Left ventricle myocardium superior (tissue), 1 donor: ENCODE results near the gene RNF17. TPM values are rescaled to one million over a fixed set of nuclear protein-coding genes. Genes with fewer than 3 reads are reported as not detected.
"Not testable (repeated sequence)": the region's sequence is repeated elsewhere in the genome, so short reads cannot be mapped to it uniquely, and the experiment has no call there.

ENCODE experiments used
- ATAC-seq: fragments of 200-7000 bp; cut with Tn5 transposase; one replicate; pipeline ENCODE4 v1.9.1; 2020; ENCODE audit warnings: mild to moderate bottlenecking, moderate library complexity
- DNase-seq: peaks from one replicate; pipeline ENCODE4 v3.0.0-alpha.2; 2020
- intact Hi-C: fragments of 100-400 bp; cut with micrococcal nuclease; formaldehyde crosslinking; loops from one replicate; pipeline ENCODE4 v1.11.0; 2022
- total RNA-seq: library from RNA; stranded (reverse); fragmentation: NEBNext Ultra II Directional; extraction: Animal tissue kit (Norgen Biotek cat#: 25700); gene quantifications from one replicate; pipeline ENCODE4 v1.2.1, GENCODE V29; 2021
- donor health status: DM: no; HTN: yes; CAD: no; lungs with severe emphysema.

The RNF17 gene
- total RNA-seq, 1 donor from 2014 or later, result not detected

GRCh38 chr13:24741016-24741662 lies 22.8 kb upstream of the RNF17 start:
- DNase-seq, result no peak
- ATAC-seq, result no peak
- intact Hi-C loops, result no loop called here

DNA sequence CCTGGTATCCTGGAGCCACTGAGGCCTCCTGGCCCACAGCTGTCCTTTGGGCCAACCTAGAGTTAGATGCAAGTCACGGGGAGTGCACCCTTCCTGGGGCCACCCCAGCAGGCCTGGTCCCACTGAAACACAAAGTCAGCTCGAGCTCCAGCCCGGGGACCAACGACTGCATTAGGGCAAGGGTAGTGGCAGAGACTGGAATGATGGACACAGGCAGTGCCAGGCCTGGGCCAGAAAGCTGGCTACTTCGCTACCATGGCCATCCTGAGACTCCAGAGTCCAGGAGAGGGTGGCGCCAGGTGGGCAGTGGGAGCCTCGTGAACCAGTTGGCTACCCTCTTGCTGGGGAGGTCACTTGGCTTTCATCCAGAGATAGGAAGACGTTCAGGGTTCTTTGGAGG lies 22.2 kb upstream of the RNF17 start:
- intact Hi-C loops, result no loop called here
- DNase-seq, result no peak
- no peak for ATAC-seq

DNA sequence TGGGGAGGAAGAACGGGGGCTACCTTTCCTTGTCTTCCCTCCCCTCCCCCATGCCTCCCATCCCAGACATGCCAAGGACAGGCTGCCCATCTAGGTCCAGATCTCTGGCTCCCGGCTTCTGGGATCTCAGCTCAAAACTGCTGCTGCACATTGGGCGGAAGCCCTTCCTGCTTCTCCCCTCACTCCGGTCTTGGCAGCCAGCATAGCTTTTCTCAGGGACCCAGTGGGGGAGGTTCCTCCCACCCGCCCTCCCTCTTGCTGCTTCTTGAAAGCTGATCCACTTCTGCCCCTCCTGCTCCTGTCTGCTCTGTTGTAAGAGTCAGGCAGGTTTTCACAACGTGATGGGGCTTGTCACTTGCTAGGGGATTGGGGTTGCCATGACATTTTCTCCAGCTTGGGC lies 21.7 kb upstream of the RNF17 start:
- intact Hi-C loops, result no loop called here
- ATAC-seq (no peak), DNase-seq (no peak)

DNA sequence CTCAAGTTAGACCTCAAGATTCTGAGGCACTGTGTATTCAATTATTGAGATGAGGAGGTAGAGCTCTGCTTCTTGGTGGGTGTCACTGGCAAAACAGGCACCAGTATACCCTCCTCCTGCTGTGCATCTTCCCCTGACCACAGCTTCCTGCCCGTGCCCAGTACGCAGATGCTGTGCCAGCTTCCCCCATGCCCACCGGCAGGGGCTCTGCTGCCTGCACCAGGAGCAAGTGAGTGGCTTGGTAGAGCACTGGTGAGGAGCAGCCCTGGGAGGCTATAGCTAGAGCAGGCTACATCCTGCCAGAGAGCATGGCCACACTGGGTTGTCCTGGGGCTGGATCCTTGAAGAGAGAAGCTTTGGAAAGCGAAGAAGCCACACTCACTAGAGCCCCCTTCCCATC lies 21.0 kb upstream of the RNF17 start:
- ATAC-seq (no peak), DNase-seq (no peak)
- intact Hi-C loops, result no loop called here

DNA sequence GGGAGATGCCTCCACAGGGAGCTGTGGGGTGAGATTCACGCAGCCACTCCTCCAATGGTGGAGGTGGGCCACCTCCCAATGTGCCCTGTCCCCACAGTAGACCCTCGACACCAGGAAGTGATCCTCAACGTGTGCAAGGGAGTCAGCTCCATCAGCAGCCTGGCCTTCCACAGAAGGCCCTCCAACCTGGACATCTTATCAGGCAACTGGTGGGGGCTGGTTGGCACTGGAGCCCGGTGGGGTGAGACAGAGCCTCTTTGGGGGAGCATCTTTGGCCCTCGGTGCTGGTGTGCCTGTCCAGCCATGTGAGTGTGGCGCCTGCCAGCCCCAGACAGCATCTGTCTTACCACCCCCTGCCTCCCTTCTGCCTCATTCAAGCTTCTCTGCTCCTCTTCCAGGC lies 19.7 kb upstream of the RNF17 start:
- intact Hi-C loops, result no loop called here
- ATAC-seq, result no peak
- no peak for DNase-seq

- DNase-seq (no peak), ATAC-seq (no peak)
- intact Hi-C loops, result no loop called here
Observed at GRCh38 chr13:24745516-24745860, 18.5 kb upstream of the RNF17 start.

- ATAC-seq, result no peak
- no peak for DNase-seq
- intact Hi-C loops, result no loop called here
Observed at GRCh38 chr13:24745861-24746617, 17.9 kb upstream of the RNF17 start.

DNA sequence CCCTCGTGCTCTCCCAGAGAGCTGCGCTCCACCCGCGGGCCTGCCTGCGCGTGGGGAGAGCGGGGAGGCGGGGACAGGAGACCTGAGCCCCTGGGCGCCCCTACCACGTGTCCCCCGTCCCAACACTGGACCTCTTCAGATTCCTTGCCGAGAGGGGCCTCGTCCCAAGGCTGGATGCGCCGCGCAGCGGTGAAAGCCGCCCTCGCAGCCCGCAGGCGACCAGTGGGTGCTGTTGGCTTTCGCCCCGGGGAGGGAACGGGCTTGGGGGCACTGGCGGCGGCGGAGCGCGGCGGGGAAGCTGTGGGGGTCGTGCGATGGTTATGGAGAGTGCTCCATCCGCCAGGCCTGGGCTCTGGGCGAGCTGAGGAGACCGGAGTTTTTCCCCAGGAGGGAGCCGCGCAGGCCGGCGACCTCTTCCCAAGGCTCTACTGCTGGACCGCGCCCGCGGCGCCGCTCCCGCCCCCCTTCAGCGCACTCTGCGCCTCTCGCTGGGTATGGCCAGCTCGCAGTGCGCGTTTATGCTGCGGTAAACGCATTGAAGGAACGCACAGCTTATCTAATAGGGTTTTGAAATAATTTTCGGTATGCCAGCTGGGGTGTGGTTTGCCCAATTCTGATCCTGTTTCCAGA lies 17.2 kb upstream of the RNF17 start:
- intact Hi-C loops, result no loop called here
- ATAC-seq (peak; percentile 43), DNase-seq (no peak)

GRCh38 chr13:24747248-24748060 lies 16.5 kb upstream of the RNF17 start:
- ATAC-seq (peak; percentile 34), DNase-seq (no peak)
- intact Hi-C loops, result no loop called here

DNA sequence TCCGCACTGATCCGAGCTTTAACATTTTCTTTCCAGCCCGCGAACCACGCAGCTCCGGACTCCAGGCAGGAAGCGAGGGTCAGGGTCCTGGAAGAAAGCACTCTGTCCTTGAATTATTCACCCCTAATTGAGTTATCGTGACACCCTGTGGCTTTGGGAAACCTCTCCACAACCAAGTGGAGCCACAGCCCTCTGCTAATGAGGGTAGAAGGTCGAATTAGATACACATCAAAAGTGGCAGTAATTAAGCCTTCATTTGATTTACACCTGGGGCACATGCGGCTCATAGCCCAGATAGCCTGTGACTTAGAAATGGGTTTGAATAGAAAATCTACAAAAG lies 15.9 kb upstream of the RNF17 start:
- intact Hi-C loops, result no loop called here
- ATAC-seq (no peak), DNase-seq (no peak)

DNA sequence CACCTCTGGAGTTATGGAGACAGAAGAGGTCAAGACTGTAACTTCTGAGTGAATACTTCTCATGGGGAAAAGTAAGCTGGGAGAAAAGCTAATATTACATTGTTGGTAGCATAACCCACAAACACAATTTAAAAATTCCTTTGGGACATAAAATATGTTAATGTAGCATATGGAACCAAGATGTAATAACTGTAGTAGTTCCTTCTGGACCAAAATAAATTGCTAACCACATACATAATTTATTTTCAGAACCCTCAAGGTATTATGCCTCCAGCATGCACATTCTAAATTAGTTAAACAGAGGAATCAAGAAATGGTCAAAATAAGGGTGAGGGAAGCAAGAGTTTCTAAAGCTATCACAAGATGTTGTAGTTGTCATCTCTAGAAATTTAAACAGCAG lies 4.8 kb upstream of the RNF17 start:
- ATAC-seq (no peak), DNase-seq (no peak)
- intact Hi-C loops, result no loop called here

GRCh38 chr13:24764276-24764630 lies 284 bp downstream of the RNF17 start:
- no peak for DNase-seq
- intact Hi-C loops, result no loop called here
- ATAC-seq, result no peak

GRCh38 chr13:24777171-24777570 lies 13.2 kb downstream of the RNF17 start:
- intact Hi-C loops, result no loop called here
- no peak for DNase-seq
- ATAC-seq, result no peak

DNA sequence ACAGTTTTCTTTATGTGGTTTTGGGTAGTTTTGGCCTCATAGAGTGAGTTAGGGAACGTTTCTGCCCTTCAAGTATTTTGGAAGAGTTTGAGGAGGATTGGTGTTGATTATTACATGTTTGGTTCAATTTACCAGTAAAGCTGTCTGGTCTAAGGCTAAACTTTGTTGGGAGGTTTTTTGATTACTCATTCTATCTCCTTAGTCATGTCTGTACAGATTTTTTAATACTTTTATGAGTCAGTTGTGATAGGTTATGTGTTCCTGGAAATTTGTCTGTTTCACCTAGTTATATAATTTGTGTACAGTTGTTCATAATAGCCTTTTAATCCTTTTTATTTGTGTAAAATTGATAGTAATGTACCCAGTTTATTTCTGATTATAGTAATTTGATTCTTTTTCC lies 20.4 kb downstream of the RNF17 start:
- DNase-seq (no peak), ATAC-seq (no peak)
- intact Hi-C loops, result no loop called here

DNA sequence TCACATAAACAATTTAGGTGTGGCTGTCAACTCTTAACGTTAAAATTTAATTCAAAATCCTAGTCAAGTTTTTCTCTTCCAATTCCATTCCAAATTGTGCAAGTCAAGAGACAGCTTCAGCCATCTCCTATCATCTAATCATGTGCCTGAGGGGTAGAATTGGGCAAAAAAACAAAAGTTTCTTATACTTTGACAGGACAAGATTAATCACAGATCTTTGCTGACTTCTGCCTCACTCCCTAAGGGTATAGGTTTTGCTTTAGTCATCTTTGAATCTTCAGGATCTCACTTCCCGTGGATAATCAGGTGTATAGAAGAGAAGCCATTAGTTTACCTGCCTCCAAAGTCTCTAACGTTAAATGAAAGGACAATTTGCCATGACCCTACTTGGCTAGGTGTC lies 24.6 kb downstream of the RNF17 start:
- ATAC-seq, result no peak
- intact Hi-C loops, result no loop called here

DNA sequence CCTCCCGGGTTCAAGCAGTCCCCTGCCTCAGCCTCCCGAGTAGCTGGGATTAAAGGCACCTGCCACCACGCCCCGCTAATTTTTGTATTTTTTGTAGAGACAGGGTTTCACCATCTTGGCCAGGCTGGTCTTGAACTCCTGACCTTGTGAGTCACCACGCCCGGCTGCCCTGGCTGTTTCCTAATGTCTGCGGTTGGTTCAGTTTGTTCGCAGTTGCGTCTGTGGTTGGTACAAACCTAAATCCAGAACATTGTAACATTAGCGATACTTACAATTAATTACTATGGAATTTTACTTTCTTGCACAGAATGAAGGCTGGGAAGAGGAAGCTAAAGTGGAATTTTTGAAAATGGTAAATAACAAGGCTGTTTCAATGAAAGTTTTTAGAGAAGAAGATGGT lies 38.1 kb downstream of the RNF17 start:
- intact Hi-C loops, result no loop called here
- no peak for DNase-seq
- no peak for ATAC-seq

More for the DNA sequence above, 24.6 kb downstream of the RNF17 start:
- no peak for DNase-seq

DNA sequence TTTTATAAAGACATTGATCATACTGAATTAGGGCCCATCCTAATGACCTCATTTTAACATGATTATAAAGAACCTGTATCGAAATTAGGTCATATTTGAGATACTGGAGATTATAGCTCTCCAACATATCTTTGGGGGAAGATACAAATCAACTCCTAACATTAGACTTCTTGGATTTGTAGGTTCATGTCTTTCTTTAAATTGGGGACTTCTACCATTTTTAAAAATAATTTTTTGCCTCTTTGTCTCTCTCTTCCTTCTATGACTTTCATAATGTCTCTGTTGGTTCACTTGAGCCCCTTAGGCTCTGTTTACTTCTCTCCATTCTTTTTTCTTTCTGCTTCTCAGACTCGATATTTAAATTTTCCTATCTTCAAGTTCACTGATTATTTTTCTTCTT lies 57.2 kb downstream of the RNF17 start:
- intact Hi-C loops, result no loop called here
- DNase-seq (no peak), ATAC-seq (no peak)

- intact Hi-C loops, result no loop called here
- no peak for DNase-seq
- no peak for ATAC-seq
Observed at GRCh38 chr13:24822640-24823039, 58.7 kb downstream of the RNF17 start.

GRCh38 chr13:24823122-24823710 lies 59.2 kb downstream of the RNF17 start:
- intact Hi-C loops, DNase-seq, ATAC-seq: not testable (repeated sequence)

- no peak for ATAC-seq
- intact Hi-C loops, result no loop called here
- no peak for DNase-seq
Observed at GRCh38 chr13:24827799-24828198, 63.8 kb downstream of the RNF17 start.
